ENCODE data around the gene TIGIT.

The TIGIT gene

DNA sequence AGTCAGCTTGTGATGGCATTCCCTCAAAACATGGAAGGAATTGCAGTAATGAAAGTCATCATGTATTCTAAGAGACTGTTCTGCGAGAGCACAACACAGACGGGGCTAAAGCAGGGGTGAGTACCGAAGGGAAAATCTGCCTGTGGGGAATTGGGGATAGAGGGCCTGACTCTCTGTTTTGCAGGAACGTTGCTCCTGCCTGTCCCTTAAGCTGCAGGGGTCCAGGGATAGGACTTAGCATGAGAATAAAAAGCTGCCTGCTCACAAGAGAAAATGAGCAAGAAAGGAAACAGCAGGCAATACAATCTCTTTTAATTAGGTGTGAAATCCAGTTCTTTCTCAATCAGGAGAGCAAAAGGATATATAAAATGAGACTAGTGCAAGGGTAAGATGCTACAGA lies 62.2 kb downstream of the TIGIT start:
- DNase-seq = no peak

DNA sequence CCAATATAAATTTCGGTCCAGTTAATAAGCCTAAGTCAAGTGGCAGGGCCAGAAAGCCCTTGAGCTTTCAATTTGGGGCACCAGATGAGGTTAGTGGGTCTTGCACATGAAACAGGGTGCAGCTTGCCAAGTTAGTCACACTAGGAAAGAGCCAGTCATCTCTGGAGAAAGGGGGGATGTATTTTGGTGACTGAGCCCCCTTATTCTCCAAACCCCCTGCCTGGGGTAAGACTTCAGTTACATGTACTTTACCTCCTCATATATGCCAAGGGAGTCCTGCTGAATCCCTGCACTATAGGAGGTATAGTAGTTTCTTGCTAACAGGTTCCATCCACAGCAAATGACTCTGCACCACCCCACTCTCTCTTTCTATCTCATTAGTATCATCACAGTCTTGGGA lies 62.7 kb downstream of the TIGIT start:
- no peak for DNase-seq

Data from activated gamma-delta T cell treated with Interleukin-2 at 50 U/mL for 16 hours (primary cell).